A549 (cell line): ENCODE measurements around the gene BEND6. TPM values are rescaled to one million over a fixed set of nuclear protein-coding genes. Genes with fewer than 3 reads are reported as not detected.

Experiments used
- ATAC-seq, 2 experiments: fragments of 200-7000 bp in 1 of 2; fragments of >200 bp in 1 of 2; cut with Nextera tagmentation in 1 of 2; cut with Tn5 transposase in 1 of 2; 3 replicates each; pipeline versions ENCODE4 v1.8.0 to v1.9.1; 2018 to 2020; ENCODE audit warnings: mild to moderate bottlenecking in 1 of 2, moderate library complexity in 1 of 2
- CTCF ChIA-PET: fragments of 300-600 bp; sonication (Branson Sonifier 250); formaldehyde crosslinking; extraction: SDS; loops from one replicate; lab custom pipeline; 2021; ENCODE audit warnings: antibody characterized with exemption, inconsistent platforms; lab: Yijun Ruan, JAX
- POLR2A ChIA-PET: fragments of 350-600 bp; formaldehyde crosslinking; extraction: SDS; loops from one replicate; lab custom pipeline; 2021; ENCODE audit warnings: antibody characterized with exemption, inconsistent platforms; lab: Yijun Ruan, JAX
- DNase-seq, 2 experiments: peaks; one replicate each; pipeline versions ENCODE4 v3.0.0 to v3.0.0-alpha.2; 2011 to 2016; ENCODE audit warnings: low read depth in 1 of 2, low spot score in 1 of 2
- FAIRE-seq: peaks from 2 replicates; lab custom pipeline; 2011; peaks lifted over from hg19 to GRCh38; lab: Jason Lieb, UNC
- H3K27ac ChIP-seq, 2 experiments: fragments of >200 bp; sonication (Bioruptor Twin); formaldehyde crosslinking; 3 replicates each; pipeline ENCODE4 v1.5.1; 2016 to 2017
- H3K4me1 ChIP-seq: fragments of >200 bp; sonication (Bioruptor Twin); formaldehyde crosslinking; 3 replicates; pipeline ENCODE4 v1.6.1; 2016
- H3K4me2 ChIP-seq: fragments of >200 bp; sonication (Bioruptor Twin); formaldehyde crosslinking; 3 replicates; pipeline ENCODE4 v1.6.1; 2016
- H3K4me3 ChIP-seq: fragments of >200 bp; sonication (Bioruptor Twin); formaldehyde crosslinking; 3 replicates; pipeline ENCODE4 v1.5.1; 2016
- H3K9me3 ChIP-seq: fragments of >200 bp; sonication (Bioruptor Twin); formaldehyde crosslinking; 3 replicates; pipeline ENCODE4 v1.6.1; 2016
- ATOH8 ChIP-seq: fragments of 250-450 bp; sonication (Bioruptor Pico); IDR thresholded peaks from 2 replicates; pipeline ENCODE4 v1.5.0; 2020; ENCODE audit warnings: low read depth, mild to moderate bottlenecking, moderate library complexity
- CBX8 ChIP-seq: fragments of 200-600 bp; sonication (generic); IDR thresholded peaks from 2 replicates; pipeline ENCODE4 v1.6.1; 2016
- CEBPB ChIP-seq, 2 experiments: fragments of >200 bp in 1 of 2; sonication (Bioruptor Twin) in 1 of 2; formaldehyde crosslinking in 1 of 2; IDR thresholded peaks; 2 replicates each; pipeline ENCODE4 v1.6.1; 2012 to 2016
- CHD2 ChIP-seq: fragments of 150-350 bp; IDR thresholded peaks from 2 replicates; pipeline ENCODE4 v1.6.1; 2014; ENCODE audit warnings: low read length; ENCODE audit not compliant: partially characterized antibody
- CHD4 ChIP-seq: fragments of 200-600 bp; sonication (generic); IDR thresholded peaks from 2 replicates; pipeline ENCODE4 v1.6.1; 2016; ENCODE audit warnings: antibody characterized with exemption, mild to moderate bottlenecking, borderline replicate concordance
- CTCF ChIP-seq: fragments of >200 bp; sonication (Bioruptor Twin); formaldehyde crosslinking; IDR thresholded peaks from 3 replicates; pipeline ENCODE4 v1.5.1; 2016
- E2F6 ChIP-seq: IDR thresholded peaks from 2 replicates; pipeline ENCODE4 v1.6.1; 2012; ENCODE audit warnings: low read depth, borderline replicate concordance
- EHF ChIP-seq: fragments of 250-450 bp; sonication (Bioruptor Pico); IDR thresholded peaks from 2 replicates; pipeline ENCODE4 v1.5.0; 2020; ENCODE audit warnings: mild to moderate bottlenecking
- ELK1 ChIP-seq: fragments of 150-350 bp; IDR thresholded peaks from 2 replicates; pipeline ENCODE4 v1.6.1; 2014; ENCODE audit warnings: low read depth, mild to moderate bottlenecking, low read length
- EP300 ChIP-seq, 2 experiments: fragments of >200 bp; sonication (Bioruptor Twin); formaldehyde crosslinking; IDR thresholded peaks; 2 replicates in 1 of 2; 3 replicates in 1 of 2; pipeline ENCODE4 v1.6.1; 2016 to 2017
- FOSB ChIP-seq: fragments of 250-450 bp; sonication (Bioruptor Pico); IDR thresholded peaks from 2 replicates; pipeline ENCODE4 v1.5.0; 2020; ENCODE audit warnings: mild to moderate bottlenecking, moderate library complexity
- FOXS1 ChIP-seq: fragments of 250-450 bp; sonication (Bioruptor Pico); IDR thresholded peaks from 2 replicates; pipeline ENCODE4 v1.5.0; 2020; ENCODE audit warnings: mild to moderate bottlenecking, moderate library complexity
- HDAC2 ChIP-seq: fragments of 200-600 bp; sonication (generic); IDR thresholded peaks from 2 replicates; pipeline ENCODE4 v1.6.1; 2016
- HMGXB4 ChIP-seq: fragments of 250-450 bp; sonication (Bioruptor Pico); IDR thresholded peaks from 2 replicates; pipeline ENCODE4 v1.5.0; 2021; ENCODE audit warnings: mild to moderate bottlenecking, moderate library complexity, borderline replicate concordance
- HOXA7 ChIP-seq: fragments of 250-450 bp; sonication (Bioruptor Pico); IDR thresholded peaks from 2 replicates; pipeline ENCODE4 v1.5.0; 2020; ENCODE audit warnings: mild to moderate bottlenecking, moderate library complexity
- HOXB5 ChIP-seq: fragments of 250-450 bp; sonication (Bioruptor Pico); IDR thresholded peaks from 2 replicates; pipeline ENCODE4 v1.5.0; 2020; ENCODE audit warnings: mild to moderate bottlenecking, moderate library complexity
- JUNB ChIP-seq: fragments of >200 bp; sonication (Bioruptor Twin); formaldehyde crosslinking; IDR thresholded peaks from 2 replicates; pipeline ENCODE4 v1.6.1; 2016
- KDM1A ChIP-seq: fragments of 200-600 bp; sonication (generic); IDR thresholded peaks from 2 replicates; pipeline ENCODE4 v1.6.1; 2016; ENCODE audit warnings: low read depth, mild to moderate bottlenecking
- KDM5A ChIP-seq: fragments of 200-600 bp; sonication (generic); IDR thresholded peaks from 2 replicates; pipeline ENCODE4 v1.6.1; 2016; ENCODE audit warnings: antibody characterized with exemption, mild to moderate bottlenecking
- MAFK ChIP-seq: fragments of 450-650 bp; IDR thresholded peaks from 2 replicates; pipeline ENCODE4 v1.6.1; 2014; ENCODE audit not compliant: partially characterized antibody
- MAZ ChIP-seq: fragments of 150-350 bp; IDR thresholded peaks from 2 replicates; pipeline ENCODE4 v1.6.1; 2014; ENCODE audit warnings: antibody characterized with exemption, low read depth, low read length, borderline replicate concordance
- NR3C1 ChIP-seq: fragments of >200 bp; sonication (Bioruptor Twin); formaldehyde crosslinking; IDR thresholded peaks from 3 replicates; pipeline ENCODE4 v1.6.1; 2017
- PBX3 ChIP-seq: IDR thresholded peaks from 2 replicates; pipeline ENCODE4 v1.6.1; 2012
- POLR2AphosphoS2 ChIP-seq: conservative IDR thresholded peaks from 2 replicates; pipeline ENCODE4 v1.6.1; 2012; ENCODE audit warnings: low read length, improper control_type of control experiment, inconsistent platforms
- RAD21 ChIP-seq, 2 experiments: fragments of >200 bp in 1 of 2; sonication (Bioruptor Twin) in 1 of 2; formaldehyde crosslinking in 1 of 2; IDR thresholded peaks in 1 of 2; conservative IDR thresholded peaks in 1 of 2; 2 replicates in 1 of 2; 3 replicates in 1 of 2; pipeline ENCODE4 v1.6.1; 2012 to 2018; ENCODE audit warnings: inconsistent platforms in 1 of 2
- RARB ChIP-seq: fragments of 250-450 bp; sonication (Bioruptor Pico); IDR thresholded peaks from 2 replicates; pipeline ENCODE4 v1.8.0; 2021; ENCODE audit warnings: mild to moderate bottlenecking, moderate library complexity
- RFX5 ChIP-seq: fragments of 450-650 bp; IDR thresholded peaks from 2 replicates; pipeline ENCODE4 v1.7.1; 2014; ENCODE audit warnings: antibody characterized with exemption, mild to moderate bottlenecking, moderate library complexity
- SMC3 ChIP-seq: fragments of >200 bp; sonication (Bioruptor Twin); formaldehyde crosslinking; IDR thresholded peaks from 3 replicates; pipeline ENCODE4 v1.6.1; 2018; ENCODE audit warnings: inconsistent platforms
- SREBF2 ChIP-seq: fragments of 450-650 bp; IDR thresholded peaks from 2 replicates; pipeline ENCODE4 v1.6.1; 2014; ENCODE audit warnings: mild to moderate bottlenecking, moderate library complexity
- ZNF302 ChIP-seq: fragments of 250-450 bp; sonication (Bioruptor Pico); IDR thresholded peaks from 2 replicates; pipeline ENCODE4 v1.9.0; 2021; ENCODE audit warnings: inconsistent platforms, mild to moderate bottlenecking, moderate library complexity
- WGBS: methylation state at CpG from one replicate; pipeline ENCODE4 v1.1.6; 2017; ENCODE audit errors: missing lambda C conversion rate; 5-methylcytosine and 5-hydroxymethylcytosine counted together
- polyA plus RNA-seq, 4 experiments: library from polyadenylated mRNA; depleted of rRNA in 3 of 4; stranded (reverse); fragments of >200 nt; fragmentation: RNase III in 1 of 4; extraction: RNeasy Plus Mini Kit Qiagen cat#74134 plus additional on column Dnase treatment in 1 of 4; gene quantifications; 2 replicates in 3 of 4; 3 replicates in 1 of 4; pipeline ENCODE4 v1.2.3, GENCODE V29; 2011 to 2017

The BEND6 gene
- polyA plus RNA-seq, 2 of the 4 experiments (the other 2 are of a cell fraction): 2.1 to 2.9 TPM

GRCh38 chr6:56938649-56939191 lies 16.2 kb upstream of the BEND6 start (continued):
- no peak for TF ChIP-seq FOSB (CRISPR knock-in tag)
- TF ChIP-seq SMC3: no peak
- TF ChIP-seq FOXS1 (CRISPR knock-in tag): no peak
- no peak for TF ChIP-seq CHD4
- no peak for TF ChIP-seq KDM5A
- TF ChIP-seq ELK1: no peak
- no peak for TF ChIP-seq SREBF2
- peak; percentile 91 for TF ChIP-seq JUNB
- TF ChIP-seq MAZ: no peak
- no peak for TF ChIP-seq CEBPB (IDR thresholded peaks at IDR 0.05)
- TF ChIP-seq HMGXB4: no peak
- no peak for TF ChIP-seq RARB (CRISPR knock-in tag)
- no peak; the same call in 1 of the 2 replicates for TF ChIP-seq E2F6
- TF ChIP-seq NR3C1: no peak
- no peak for TF ChIP-seq PBX3
- TF ChIP-seq KDM1A: no peak
- no peak for TF ChIP-seq HOXB5 (CRISPR knock-in tag)
- no peak for TF ChIP-seq EP300 (IDR thresholded peaks at IDR 0.05)
- no peak for TF ChIP-seq HDAC2
- TF ChIP-seq RAD21 (conservative IDR thresholded peaks at IDR 0.05 in 1 of 2, IDR thresholded peaks at IDR 0.05 in 1 of 2): no peak
- no peak for TF ChIP-seq ZNF302 (CRISPR knock-in tag)
- TF ChIP-seq RFX5: no peak
- TF ChIP-seq HOXA7: no peak
- TF ChIP-seq MAFK: peak; percentile 69
- 0 out of 2 replicates have a peak, but pooled peaks have one; percentile 10 for TF ChIP-seq ATOH8
- no peak for TF ChIP-seq CHD2

GRCh38 chr6:56940463-56940862 lies 14.4 kb upstream of the BEND6 start:
- TF ChIP-seq EHF (no peak), POLR2AphosphoS2 (no peak), HMGXB4 (no peak), HOXA7 (no peak), CTCF (no peak), E2F6 (no peak), CHD4 (no peak), CEBPB (IDR thresholded peaks at IDR 0.05) (no peak), CBX8 (no peak)
- Histone ChIP-seq H3K4me3 (no peak overlapping the region), H3K4me2 (no peak overlapping the region), H3K27ac (no peak overlapping the region), H3K4me1 (peaks cover 17% of the 10 kb centered on the region), H3K9me3 (peaks cover 14% of the 10 kb centered on the region)
- FAIRE-seq (no peak), DNase-seq (no peak), ATAC-seq (no peak)
- CTCF ChIA-PET: no interaction called here
- POLR2A ChIA-PET: no interaction called here
- WGBS: 95% methylated on average over 5 of the region's 5 CpGs
